Measurements from ENCODE around the gene CCDC198. TPM values are rescaled to one million over a fixed set of nuclear protein-coding genes. Genes with fewer than 3 reads are reported as not detected.

Gene CCDC198
- total RNA-seq, 3 donors from 2014 or later = not detected

DNA sequence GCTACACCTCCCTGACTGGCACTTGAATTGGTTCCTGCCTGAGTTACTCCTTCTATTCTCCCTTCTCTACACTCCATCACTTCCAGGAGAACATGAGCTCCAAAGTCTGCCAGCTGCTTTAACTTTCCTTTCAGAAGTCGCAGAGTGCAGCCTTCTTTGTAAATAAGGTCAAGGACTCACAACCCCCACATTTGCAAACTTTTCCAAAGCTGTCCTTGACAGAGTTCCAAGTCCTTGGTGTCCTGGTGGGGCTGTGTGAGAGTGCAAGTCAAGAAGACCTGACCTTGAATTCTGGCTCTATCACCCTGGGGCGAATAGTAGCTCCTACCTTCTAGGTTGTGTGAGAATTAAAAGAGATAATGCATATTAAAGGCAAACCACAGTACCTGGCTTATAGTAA lies 15.6 kb downstream of the CCDC198 start:
- TF ChIP-seq, protein P1, sequence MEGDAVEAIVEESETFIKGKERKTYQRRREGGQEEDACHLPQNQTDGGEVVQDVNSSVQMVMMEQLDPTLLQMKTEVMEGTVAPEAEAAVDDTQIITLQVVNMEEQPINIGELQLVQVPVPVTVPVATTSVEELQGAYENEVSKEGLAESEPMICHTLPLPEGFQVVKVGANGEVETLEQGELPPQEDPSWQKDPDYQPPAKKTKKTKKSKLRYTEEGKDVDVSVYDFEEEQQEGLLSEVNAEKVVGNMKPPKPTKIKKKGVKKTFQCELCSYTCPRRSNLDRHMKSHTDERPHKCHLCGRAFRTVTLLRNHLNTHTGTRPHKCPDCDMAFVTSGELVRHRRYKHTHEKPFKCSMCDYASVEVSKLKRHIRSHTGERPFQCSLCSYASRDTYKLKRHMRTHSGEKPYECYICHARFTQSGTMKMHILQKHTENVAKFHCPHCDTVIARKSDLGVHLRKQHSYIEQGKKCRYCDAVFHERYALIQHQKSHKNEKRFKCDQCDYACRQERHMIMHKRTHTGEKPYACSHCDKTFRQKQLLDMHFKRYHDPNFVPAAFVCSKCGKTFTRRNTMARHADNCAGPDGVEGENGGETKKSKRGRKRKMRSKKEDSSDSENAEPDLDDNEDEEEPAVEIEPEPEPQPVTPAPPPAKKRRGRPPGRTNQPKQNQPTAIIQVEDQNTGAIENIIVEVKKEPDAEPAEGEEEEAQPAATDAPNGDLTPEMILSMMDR (IDR thresholded peaks at IDR 0.05) = no peak
- TF ChIP-seq POLR2AphosphoS5 (IDR thresholded peaks at IDR 0.05) = no peak
- intact Hi-C loops (cut with DNase I; ENCODE audit: low total_unique reads) = no loop called here
- Histone ChIP-seq H3K27me3 (no peaks in the 10 kb centered on the region), H3K27ac (no peak overlapping the region), H3K4me1 (no peaks in the 10 kb centered on the region), H3K36me3 (no peaks in the 10 kb centered on the region), H3K4me3 (no peak overlapping the region), H3K9me3 (no peaks in the 10 kb centered on the region)
- no peak for DNase-seq (ENCODE audit: low spot score in 2 of 2)

DNA sequence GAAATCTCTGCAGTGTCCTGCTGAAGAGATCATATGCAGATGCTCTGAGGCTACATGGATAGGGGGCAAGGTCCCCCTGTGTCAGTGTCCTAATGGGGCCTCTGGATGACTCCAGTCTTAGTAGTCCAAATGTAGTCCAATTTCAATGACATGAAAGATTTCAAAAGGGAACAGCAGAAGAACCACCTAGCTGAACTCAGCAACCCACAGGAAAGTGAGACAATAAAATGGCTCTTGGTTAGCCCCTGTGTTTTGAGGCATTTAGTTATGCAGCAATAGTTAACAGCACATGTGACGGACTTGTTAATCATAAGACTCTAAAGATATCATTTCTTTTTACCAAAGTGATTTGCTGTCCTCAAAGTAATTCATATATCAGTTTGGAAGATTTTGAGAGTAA lies 22.7 kb downstream of the CCDC198 start:
- no peaks in the 10 kb centered on the region for H3K9me3 ChIP-seq
- H3K27me3 ChIP-seq = no peaks in the 10 kb centered on the region
- no peak for DNase-seq (ENCODE audit: low spot score in 2 of 2)
- no peaks in the 10 kb centered on the region for H3K4me1 ChIP-seq
- no peak overlapping the region for H3K4me3 ChIP-seq
- H3K36me3 ChIP-seq = no peaks in the 10 kb centered on the region
- H3K27ac ChIP-seq = no peak overlapping the region
- TF ChIP-seq POLR2A (IDR thresholded peaks at IDR 0.05) (no peak), POLR2AphosphoS5 (IDR thresholded peaks at IDR 0.05) (no peak)
- TF ChIP-seq, protein P1 (IDR thresholded peaks at IDR 0.05) = no peak
- intact Hi-C loops (cut with DNase I; ENCODE audit: low total_unique reads) = no loop called here

DNA sequence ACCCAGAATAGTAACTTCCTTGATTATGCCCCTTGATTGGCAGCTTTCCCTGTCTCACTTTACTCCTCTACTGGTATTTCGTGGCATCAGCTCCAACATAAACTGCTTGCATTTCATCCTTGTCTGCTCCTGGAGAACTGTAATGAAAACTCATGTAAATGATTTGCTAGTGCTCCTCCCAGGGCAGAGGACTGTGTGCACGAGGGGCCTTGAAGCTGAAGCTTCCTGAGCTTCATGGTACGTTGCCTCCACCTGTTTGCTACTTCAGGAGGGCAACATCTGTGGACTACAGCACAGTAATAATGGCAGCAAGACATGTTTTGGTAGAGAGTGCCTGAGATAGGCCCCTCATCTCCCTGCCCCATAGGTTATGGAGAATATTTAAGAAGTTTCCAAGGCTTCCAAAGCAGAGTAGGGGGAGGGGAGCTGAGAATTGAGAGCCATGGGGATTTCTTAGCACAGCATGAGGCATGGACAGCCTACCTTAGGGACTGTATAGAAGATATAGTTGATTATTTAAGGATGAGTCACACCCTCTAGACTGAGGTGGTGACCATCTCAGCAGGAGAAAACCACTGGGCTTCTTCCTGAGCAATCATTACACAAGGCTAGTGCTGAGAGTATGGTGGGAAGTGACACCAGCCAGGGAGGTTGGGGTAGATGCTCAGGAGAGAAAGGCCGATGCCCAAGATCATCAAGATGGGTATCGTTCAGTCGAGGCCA lies 29.5 kb downstream of the CCDC198 start:
- intact Hi-C loops (cut with DNase I; ENCODE audit: low total_unique reads) = no loop called here
- no peak for DNase-seq (ENCODE audit: low spot score in 2 of 2)
- H3K4me1 ChIP-seq = no peaks in the 10 kb centered on the region
- H3K4me3 ChIP-seq = no peak overlapping the region
- H3K36me3 ChIP-seq = no peaks in the 10 kb centered on the region
- H3K27ac ChIP-seq = no peak overlapping the region
- no peaks in the 10 kb centered on the region for H3K9me3 ChIP-seq
- TF ChIP-seq POLR2AphosphoS5 (IDR thresholded peaks at IDR 0.05) = no peak
- no peaks in the 10 kb centered on the region for H3K27me3 ChIP-seq

DNA sequence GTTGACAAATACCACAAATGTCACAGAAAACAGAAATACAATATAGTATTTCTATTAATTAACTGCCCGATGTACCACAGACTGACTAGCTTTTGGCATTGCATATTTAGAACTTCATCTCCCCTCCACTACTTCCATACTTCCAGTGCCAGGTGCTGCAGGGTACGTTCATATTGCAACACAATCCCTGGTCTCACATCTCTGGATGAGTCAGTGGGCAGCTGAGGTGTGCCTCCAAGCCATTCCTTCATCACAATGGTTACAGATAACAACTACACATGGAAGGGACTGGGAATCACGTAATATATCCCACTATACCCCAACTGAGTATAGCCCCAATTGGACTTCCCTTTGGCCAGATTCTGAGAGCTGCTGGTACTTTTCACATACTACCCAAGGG lies 31.1 kb downstream of the CCDC198 start:
- H3K4me3 ChIP-seq = no peak overlapping the region
- H3K36me3 ChIP-seq = no peaks in the 10 kb centered on the region
- H3K4me1 ChIP-seq = no peaks in the 10 kb centered on the region
- H3K9me3 ChIP-seq = no peaks in the 10 kb centered on the region
- no peaks in the 10 kb centered on the region for H3K27me3 ChIP-seq
- DNase-seq (ENCODE audit: low spot score in 2 of 2) = no peak
- H3K27ac ChIP-seq = no peak overlapping the region
- TF ChIP-seq POLR2A (IDR thresholded peaks at IDR 0.05) (no peak), POLR2AphosphoS5 (IDR thresholded peaks at IDR 0.05) (no peak)
- TF ChIP-seq, protein P1 (IDR thresholded peaks at IDR 0.05) = no peak
- intact Hi-C loops (cut with DNase I; ENCODE audit: low total_unique reads) = no loop called here

DNA sequence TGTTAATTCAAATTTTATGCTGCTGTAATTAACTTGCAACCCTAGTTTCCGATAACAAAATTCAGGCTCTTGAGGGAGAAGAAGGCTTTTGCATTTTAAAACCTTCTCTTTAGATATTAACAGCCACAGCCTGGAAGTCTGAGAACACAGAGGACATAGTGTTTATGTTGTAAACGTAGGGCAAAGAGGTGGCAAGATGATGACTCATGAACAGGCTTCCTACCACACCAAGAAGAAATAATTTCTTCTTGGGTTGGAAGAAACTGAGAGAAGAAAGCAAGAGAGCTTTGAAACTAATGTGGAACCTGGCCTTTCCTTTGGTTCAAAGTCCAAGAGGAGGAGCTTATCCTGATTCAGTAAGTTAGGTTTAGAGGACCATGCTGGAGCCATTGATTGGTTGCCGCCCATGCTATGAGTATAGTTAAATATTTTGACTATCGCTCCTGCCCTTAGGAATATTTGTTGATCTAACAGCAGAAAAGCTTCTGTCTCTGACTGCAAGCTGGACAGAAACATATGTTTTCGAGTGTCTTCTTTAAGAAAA lies 31.8 kb downstream of the CCDC198 start:
- TF ChIP-seq, protein P1 (IDR thresholded peaks at IDR 0.05) = no peak
- no peak for TF ChIP-seq POLR2A (IDR thresholded peaks at IDR 0.05)
- TF ChIP-seq POLR2AphosphoS5 (IDR thresholded peaks at IDR 0.05) = no peak
- Histone ChIP-seq H3K4me1 (no peaks in the 10 kb centered on the region), H3K36me3 (no peaks in the 10 kb centered on the region), H3K4me3 (no peak overlapping the region), H3K9me3 (no peaks in the 10 kb centered on the region), H3K27me3 (no peaks in the 10 kb centered on the region), H3K27ac (no peak overlapping the region)
- DNase-seq (ENCODE audit: low spot score in 2 of 2) = no peak
- intact Hi-C loops (cut with DNase I; ENCODE audit: low total_unique reads) = no loop called here

All from breast epithelium (tissue), 4 donors.